ENCODE measurements around the gene ZBED2. TPM values are rescaled to one million over a fixed set of nuclear protein-coding genes. Genes with fewer than 3 reads are reported as not detected.

ZBED2 gene
- total RNA-seq = 100 and 124 TPM in 2 replicates

GRCh38 chr3:111595232-111595631 lies at the start of gene ZBED2:
ZBED2 (minus strand) TSS chr3:111595346; CDS start chr3:111594201, 1,145 bp downstream.

Other genes with a start within 250 kb of the ZBED2 start
- 0.08 TPM in 1 of 2 replicates, not detected in the other for gene CD96, start 53.1 kb downstream of the ZBED2 start, total RNA-seq
- gene PLCXD2, start 79.3 kb upstream of the ZBED2 start, total RNA-seq = 2.5 and 3.1 TPM in 2 replicates

Measured in hair follicular keratinocyte (primary cell).